Trophoblast cell (in vitro differentiated cells and primary cell): ENCODE results near the gene QKI.

ENCODE experiments used
- DNase-seq, 2 donors: peaks; one replicate each; pipeline ENCODE4 v3.0.0-alpha.2; 2016
- H2AFZ ChIP-seq: 2 replicates; pipeline ENCODE4 v1.6.1; 2013; ENCODE audit warnings: low read length, moderate library complexity, mild to moderate bottlenecking; ENCODE audit not compliant: insufficient read depth, poor library complexity
- H2AK5ac ChIP-seq: 2 replicates; pipeline ENCODE4 v1.6.1; 2013; ENCODE audit warnings: mild to moderate bottlenecking, low read length
- H2BK120ac ChIP-seq: 2 replicates; pipeline ENCODE4 v1.6.1; 2013; ENCODE audit warnings: low read length, mild to moderate bottlenecking, moderate library complexity; ENCODE audit not compliant: insufficient read depth, poor library complexity
- H2BK12ac ChIP-seq: 2 replicates; pipeline ENCODE4 v1.6.1; 2013; ENCODE audit warnings: mild to moderate bottlenecking, low read length, moderate library complexity
- H2BK5ac ChIP-seq: 2 replicates; pipeline ENCODE4 v1.6.1; 2013; ENCODE audit warnings: low read length, low read depth, moderate library complexity, mild to moderate bottlenecking; ENCODE audit not compliant: poor library complexity
- H3K14ac ChIP-seq: 2 replicates; pipeline ENCODE4 v1.6.1; 2013; ENCODE audit warnings: mild to moderate bottlenecking, low read length
- H3K18ac ChIP-seq: 2 replicates; pipeline ENCODE4 v1.6.1; 2013; ENCODE audit warnings: mild to moderate bottlenecking, low read length
- H3K23ac ChIP-seq: 2 replicates; pipeline ENCODE4 v1.6.1; 2013; ENCODE audit warnings: low read length
- H3K27ac ChIP-seq: 2 replicates; pipeline ENCODE4 v1.5.1; 2013; ENCODE audit warnings: low read depth, mild to moderate bottlenecking, inconsistent platforms, low read length, moderate library complexity
- H3K27me3 ChIP-seq: 2 replicates; pipeline ENCODE4 v1.6.1; 2013; ENCODE audit warnings: inconsistent platforms, mild to moderate bottlenecking, low read length, moderate library complexity; ENCODE audit not compliant: insufficient read depth
- H3K36me3 ChIP-seq, 2 experiments: 1 replicate in 1 of 2; 2 replicates in 1 of 2; pipeline ENCODE4 v1.6.1; 2013; ENCODE audit warnings: low read length in 2 of 2, mild to moderate bottlenecking in 2 of 2, moderate library complexity in 1 of 2; ENCODE audit not compliant: insufficient read depth in 2 of 2, control insufficient read depth in 1 of 2
- H3K4ac ChIP-seq: 2 replicates; pipeline ENCODE4 v1.6.1; 2013; ENCODE audit warnings: low read depth, mild to moderate bottlenecking, low read length, moderate library complexity
- H3K4me1 ChIP-seq, 2 experiments: 1 replicate in 1 of 2; 2 replicates in 1 of 2; pipeline ENCODE4 v1.6.1; 2013; ENCODE audit warnings: low read length in 2 of 2, mild to moderate bottlenecking in 2 of 2, moderate library complexity in 1 of 2; ENCODE audit not compliant: insufficient read depth in 2 of 2, control insufficient read depth in 1 of 2
- H3K4me2 ChIP-seq: 2 replicates; pipeline ENCODE4 v1.6.1; 2013; ENCODE audit warnings: inconsistent platforms, mild to moderate bottlenecking, low read length, moderate library complexity
- H3K4me3 ChIP-seq: 2 replicates; pipeline ENCODE4 v1.5.1; 2013; ENCODE audit warnings: mild to moderate bottlenecking, low read depth, low read length, inconsistent platforms
- H3K79me1 ChIP-seq: one replicate; pipeline ENCODE4 v1.6.1; 2013; ENCODE audit warnings: low read length
- H3K79me2 ChIP-seq: 2 replicates; pipeline ENCODE4 v1.6.1; 2013; ENCODE audit warnings: low read length, mild to moderate bottlenecking; ENCODE audit not compliant: control insufficient read depth, insufficient read depth, poor library complexity
- H3K9ac ChIP-seq: 2 replicates; pipeline ENCODE4 v1.6.1; 2013; ENCODE audit warnings: mild to moderate bottlenecking, low read length
- H3K9me3 ChIP-seq: 2 replicates; pipeline ENCODE4 v1.6.1; 2013; ENCODE audit warnings: low read depth, mild to moderate bottlenecking, control low read depth, inconsistent platforms, low read length; ENCODE audit not compliant: insufficient read depth
- H4K12ac ChIP-seq: 2 replicates; pipeline ENCODE4 v1.6.1; 2013; ENCODE audit warnings: low read depth, mild to moderate bottlenecking, low read length, moderate library complexity
- H4K8ac ChIP-seq: 2 replicates; pipeline ENCODE4 v1.6.1; 2013; ENCODE audit warnings: low read depth, mild to moderate bottlenecking, low read length, moderate library complexity
- H4K91ac ChIP-seq: one replicate; pipeline ENCODE4 v1.6.1; 2013; ENCODE audit warnings: low read depth, mild to moderate bottlenecking, low read length, moderate library complexity
- WGBS: extraction: QIAGEN DNeasy Blood & Tissue Kit; methylation state at CpG from one replicate; pipeline ENCODE4 v1.1.7; 2013; ENCODE audit warnings: missing lambda C conversion rate; ENCODE audit not compliant: insufficient read length, insufficient coverage; ENCODE audit errors: extremely low coverage; 5-methylcytosine and 5-hydroxymethylcytosine counted together

Gene QKI

DNA sequence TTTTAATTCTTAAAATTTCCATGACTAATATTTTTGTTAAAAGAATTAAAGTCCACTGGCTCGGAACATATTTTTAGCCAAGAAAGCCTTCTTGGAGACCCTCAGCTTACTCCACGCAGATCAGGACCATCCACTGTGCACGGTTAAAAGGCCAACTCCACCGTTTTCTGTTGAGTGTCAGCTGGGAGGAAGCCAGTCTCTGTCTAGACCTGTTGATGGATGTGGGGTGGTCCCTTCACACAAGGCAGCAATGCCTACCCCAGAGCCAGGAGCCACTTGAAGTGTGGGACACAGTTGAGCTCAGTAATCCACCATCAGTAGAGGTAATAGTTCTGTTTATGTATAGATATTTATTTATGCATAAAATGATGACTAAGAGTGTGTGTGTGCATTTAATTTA, 19.9 kb upstream of the QKI start:
- Histone ChIP-seq H3K79me2 (no peaks in the 10 kb centered on the region), H3K18ac (no peak overlapping the region), H3K79me1 (peaks cover 3% of the 10 kb centered on the region), H2AK5ac (no peak overlapping the region), H3K27me3 (no peaks in the 10 kb centered on the region), H4K91ac (peak overlapping the region; percentile 60), H4K12ac (no peak overlapping the region), H2AFZ (no peak overlapping the region), H4K8ac (no peak overlapping the region), H3K4ac (no peak overlapping the region), H2BK5ac (no peak overlapping the region), H2BK120ac (no peak overlapping the region), H3K4me1 (peaks cover 2 to 8% of the 10 kb centered on the region in 2 experiments), H3K9ac (no peak overlapping the region), H3K14ac (no peak overlapping the region), H2BK12ac (peak overlapping the region; percentile 89), H3K27ac (no peak overlapping the region), H3K23ac (no peak overlapping the region), H3K4me3 (no peak overlapping the region), H3K4me2 (no peak overlapping the region), H3K9me3 (no peaks in the 10 kb centered on the region), H3K36me3 (no peaks in the 10 kb centered on the region)
- no CpG with 5 or more reads among the region's 4 CpGs for WGBS
- DNase-seq = no peak

DNA sequence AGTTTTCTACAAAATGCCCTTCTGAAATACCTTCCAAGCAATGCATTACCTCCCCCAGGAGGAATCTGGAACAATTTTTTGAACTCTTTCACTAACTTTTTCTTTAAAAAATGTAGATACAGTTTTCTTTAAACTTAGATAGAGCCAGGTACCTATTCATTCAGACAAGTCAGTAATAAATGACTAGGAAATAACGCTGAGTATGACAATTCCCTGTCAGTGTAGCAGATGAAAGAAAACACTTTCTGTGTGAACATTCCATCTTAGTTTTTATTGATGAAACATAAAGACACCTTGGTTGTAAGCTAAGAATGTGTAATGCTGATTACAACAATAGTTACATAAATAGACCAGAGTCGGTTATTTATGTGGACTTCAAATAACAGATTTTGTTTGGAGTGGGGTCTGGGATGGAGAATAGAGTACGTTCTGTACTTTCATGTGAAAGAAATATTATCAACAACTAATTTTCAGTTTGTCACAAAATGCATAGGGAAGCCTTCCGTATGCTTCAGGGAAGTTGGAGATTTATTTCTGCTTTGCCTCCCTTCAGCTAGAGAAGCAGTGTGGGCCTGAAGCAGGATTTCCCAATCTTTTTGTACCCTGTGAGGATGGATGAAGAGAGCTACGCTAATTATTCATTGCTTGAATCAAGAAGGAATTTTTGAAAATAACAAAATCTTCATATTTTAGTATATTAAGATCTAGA, 19.2 kb upstream of the QKI start:
- Histone ChIP-seq H2AK5ac (no peak overlapping the region), H4K91ac (no peak overlapping the region), H3K79me1 (peaks cover 3% of the 10 kb centered on the region), H4K12ac (no peak overlapping the region), H3K4ac (no peak overlapping the region), H3K36me3 (no peaks in the 10 kb centered on the region), H3K4me2 (no peak overlapping the region), H2BK120ac (no peak overlapping the region), H3K27ac (no peak overlapping the region), H2BK12ac (no peak overlapping the region), H2BK5ac (no peak overlapping the region), H3K23ac (no peak overlapping the region), H3K4me3 (no peak overlapping the region), H3K9ac (no peak overlapping the region), H3K9me3 (no peaks in the 10 kb centered on the region), H3K14ac (no peak overlapping the region), H3K79me2 (no peaks in the 10 kb centered on the region), H3K4me1 (peaks cover 2 to 8% of the 10 kb centered on the region in 2 experiments), H3K18ac (no peak overlapping the region), H2AFZ (no peak overlapping the region), H4K8ac (no peak overlapping the region), H3K27me3 (no peaks in the 10 kb centered on the region)
- WGBS = no CpG with 5 or more reads among the region's 5 CpGs
- no peak for DNase-seq

DNA sequence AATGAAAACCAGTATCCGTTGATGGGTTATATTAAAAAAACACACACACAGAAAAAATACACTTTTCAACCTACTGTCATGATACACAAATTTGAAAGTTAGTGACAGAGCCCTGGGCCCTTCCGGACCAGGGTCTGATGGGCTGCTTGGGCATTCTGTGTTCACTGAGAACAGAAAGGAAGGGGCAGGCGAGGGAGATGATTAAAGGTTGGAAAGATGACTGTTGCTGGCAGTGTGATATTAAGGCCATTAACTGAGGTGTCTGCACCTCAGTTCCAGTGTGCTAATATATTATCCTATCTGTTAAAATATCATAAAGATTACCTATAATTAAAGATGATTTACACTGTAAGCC, 18.7 kb upstream of the QKI start:
- Histone ChIP-seq H3K27me3 (no peaks in the 10 kb centered on the region), H2BK120ac (no peak overlapping the region), H3K79me2 (no peaks in the 10 kb centered on the region), H2BK5ac (no peak overlapping the region), H4K8ac (no peak overlapping the region), H3K79me1 (peaks cover 3% of the 10 kb centered on the region), H3K36me3 (no peaks in the 10 kb centered on the region), H3K4me3 (no peak overlapping the region), H4K91ac (no peak overlapping the region), H4K12ac (no peak overlapping the region), H3K27ac (no peak overlapping the region), H3K4me1 (peaks cover 2 to 8% of the 10 kb centered on the region in 2 experiments), H3K14ac (no peak overlapping the region), H3K18ac (no peak overlapping the region), H2BK12ac (no peak overlapping the region), H3K9ac (no peak overlapping the region), H2AK5ac (no peak overlapping the region), H2AFZ (no peak overlapping the region), H3K23ac (no peak overlapping the region), H3K4ac (no peak overlapping the region), H3K9me3 (no peaks in the 10 kb centered on the region), H3K4me2 (no peak overlapping the region)
- WGBS = no CpG with 5 or more reads among the region's 3 CpGs
- no peak for DNase-seq

DNA sequence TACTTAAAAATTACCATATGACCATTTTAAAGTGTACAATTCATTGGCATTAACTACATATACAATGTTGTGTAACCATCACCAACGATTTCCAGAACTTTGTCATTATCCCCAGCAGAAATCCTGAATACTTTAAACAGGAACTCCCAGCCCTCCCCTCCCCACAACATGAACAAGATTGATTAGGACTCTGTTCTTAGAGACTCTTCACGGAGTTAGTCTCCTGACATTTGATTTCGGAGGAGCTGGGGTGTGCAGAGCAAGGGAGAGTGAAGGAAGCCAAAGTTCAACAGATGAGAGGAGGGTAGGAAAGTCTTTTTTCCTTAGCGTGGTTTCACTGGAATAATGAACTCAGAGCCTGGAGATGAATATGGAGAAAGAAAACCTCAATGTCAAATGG, 17.2 kb upstream of the QKI start:
- Histone ChIP-seq H2AFZ (no peak overlapping the region), H2AK5ac (no peak overlapping the region), H3K4me3 (no peak overlapping the region), H3K4ac (no peak overlapping the region), H3K27ac (no peak overlapping the region), H3K9me3 (no peaks in the 10 kb centered on the region), H3K14ac (no peak overlapping the region), H3K4me1 (peaks cover 2 to 7% of the 10 kb centered on the region in 2 experiments), H2BK120ac (no peak overlapping the region), H3K18ac (no peak overlapping the region), H4K8ac (no peak overlapping the region), H4K12ac (no peak overlapping the region), H4K91ac (no peak overlapping the region), H3K79me1 (peaks cover 3% of the 10 kb centered on the region), H3K27me3 (no peaks in the 10 kb centered on the region), H3K23ac (no peak overlapping the region), H3K36me3 (no peaks in the 10 kb centered on the region), H3K79me2 (no peaks in the 10 kb centered on the region), H3K9ac (no peak overlapping the region), H2BK5ac (no peak overlapping the region), H2BK12ac (no peak overlapping the region), H3K4me2 (no peak overlapping the region)
- no CpG with 5 or more reads among the region's 4 CpGs for WGBS
- DNase-seq = no peak
